H1 (cell line): ENCODE results near the gene SVOPL. TPM values are rescaled to one million over a fixed set of nuclear protein-coding genes. Genes with fewer than 3 reads are reported as not detected.

Experiments used
- CTCF ChIA-PET: fragments of 300-600 bp; sonication (Branson Sonifier 250); formaldehyde crosslinking; loops from one replicate; lab custom pipeline; 2021; ENCODE audit not compliant: partially characterized antibody; lab: Charles Lee
- POLR2A ChIA-PET: fragments of 300-600 bp; sonication (Branson Sonifier 250); formaldehyde crosslinking; loops from one replicate; lab custom pipeline; 2021; ENCODE audit warnings: inconsistent platforms; ENCODE audit not compliant: partially characterized antibody; lab: Charles Lee
- DNase-seq, 2 experiments: peaks; one replicate each; pipeline versions ENCODE4 v3.0.0 to v3.0.0-alpha.2; 2010 to 2022; ENCODE audit warnings: low spot score in 2 of 2, low read depth in 1 of 2, mixed read lengths in 1 of 2
- FAIRE-seq: peaks from 2 replicates; lab custom pipeline; 2011; peaks lifted over from hg19 to GRCh38; lab: Jason Lieb, UNC
- H2AFZ ChIP-seq: 2 replicates; pipeline ENCODE4 v1.8.1; 2012; ENCODE audit warnings: low read length, inconsistent platforms
- H2AK5ac ChIP-seq: 2 replicates; pipeline ENCODE4 v1.6.1; 2013; ENCODE audit warnings: low read depth, low read length
- H2BK120ac ChIP-seq: replicated peaks from 2 replicates; pipeline ENCODE3; 2013; ENCODE audit warnings: low read depth, low read length, inconsistent platforms
- H2BK12ac ChIP-seq: 2 replicates; pipeline ENCODE4 v1.6.1; 2013; ENCODE audit warnings: low read depth, low read length
- H2BK15ac ChIP-seq: 2 replicates; pipeline ENCODE4 v1.6.1; 2013; ENCODE audit warnings: low read length
- H2BK20ac ChIP-seq: 2 replicates; pipeline ENCODE4 v1.6.1; 2013; ENCODE audit warnings: low read length
- H2BK5ac ChIP-seq: 2 replicates; pipeline ENCODE4 v1.6.1; 2013; ENCODE audit warnings: low read depth, low read length
- H3K14ac ChIP-seq: 2 replicates; pipeline ENCODE4 v1.6.1; 2013; ENCODE audit warnings: inconsistent platforms; ENCODE audit not compliant: insufficient read length
- H3K18ac ChIP-seq: 2 replicates; pipeline ENCODE4 v1.6.1; 2013; ENCODE audit warnings: low read length; ENCODE audit errors: extremely low read depth
- H3K23ac ChIP-seq: 2 replicates; pipeline ENCODE4 v1.6.1; 2013; ENCODE audit warnings: inconsistent platforms; ENCODE audit not compliant: insufficient read length
- H3K23me2 ChIP-seq: 2 replicates; pipeline ENCODE4 v1.6.1; 2013; ENCODE audit warnings: low read depth, low read length
- H3K27ac ChIP-seq: 2 replicates; pipeline ENCODE4 v1.6.1; 2011; ENCODE audit warnings: low read depth, low read length, inconsistent platforms
- H3K27me3 ChIP-seq, 4 experiments: replicated peaks in 1 of 4; 1 replicate in 1 of 4; 2 replicates in 3 of 4; pipeline versions ENCODE4 v1.6.1 to v1.8.1; 2011 to 2013; ENCODE audit warnings: low read length in 3 of 4, mild to moderate bottlenecking in 3 of 4, inconsistent platforms in 2 of 4, mixed read lengths in 2 of 4, moderate library complexity in 1 of 4; ENCODE audit not compliant: control insufficient read depth in 3 of 4, insufficient read depth in 3 of 4; ENCODE audit errors: extremely low read depth in 1 of 4
- H3K36me3 ChIP-seq, 4 experiments: 2 replicates each; pipeline versions ENCODE4 v1.6.1 to v1.8.1; 2011 to 2013; ENCODE audit warnings: mild to moderate bottlenecking in 4 of 4, low read length in 3 of 4, moderate library complexity in 2 of 4, control low read depth in 1 of 4, inconsistent platforms in 1 of 4; ENCODE audit not compliant: insufficient read depth in 4 of 4, control insufficient read depth in 2 of 4
- H3K4ac ChIP-seq: replicated peaks from 2 replicates; pipeline ENCODE3; 2013; ENCODE audit warnings: low read length, low read depth, mixed read lengths, inconsistent platforms; ENCODE audit not compliant: insufficient read length
- H3K4me1 ChIP-seq, 4 experiments: replicated peaks in 1 of 4; 1 replicate in 1 of 4; 2 replicates in 3 of 4; pipeline versions ENCODE4 v1.6.1 to v1.8.1; 2011 to 2013; ENCODE audit warnings: low read length in 3 of 4, inconsistent platforms in 2 of 4, mixed read lengths in 1 of 4; ENCODE audit not compliant: insufficient read depth in 4 of 4, control insufficient read depth in 3 of 4
- H3K4me2 ChIP-seq, 2 experiments: 2 replicates each; pipeline versions ENCODE4 v1.6.1 to v1.8.1; 2011 to 2013; ENCODE audit warnings: low read depth in 2 of 2, low read length in 2 of 2, control low read depth in 1 of 2, inconsistent platforms in 1 of 2, mild to moderate bottlenecking in 1 of 2; ENCODE audit not compliant: insufficient read depth in 1 of 2
- H3K4me3 ChIP-seq, 4 experiments: fragments of 200-600, 300-600 bp in 1 of 4; sonication (generic), shearing (Covaris generic), sonication (Bioruptor Twin) in 1 of 4; 2 replicates each; pipeline versions ENCODE4 v1.5.1 to v1.8.1; 2011 to 2016; ENCODE audit warnings: low read length in 4 of 4, low read depth in 3 of 4, control low read depth in 2 of 4, inconsistent platforms in 2 of 4, mild to moderate bottlenecking in 2 of 4, mixed read lengths in 1 of 4, moderate library complexity in 1 of 4; ENCODE audit not compliant: insufficient read depth in 2 of 4; ENCODE audit errors: extremely low read depth in 1 of 4
- H3K56ac ChIP-seq: replicated peaks from 2 replicates; pipeline ENCODE3; 2013; ENCODE audit warnings: low read depth, mild to moderate bottlenecking, mixed read lengths, low read length, inconsistent platforms; ENCODE audit not compliant: insufficient read length
- H3K79me1 ChIP-seq: 2 replicates; pipeline ENCODE4 v1.6.1; 2013; ENCODE audit warnings: low read depth, low read length, control low read depth
- H3K79me2 ChIP-seq, 2 experiments: 2 replicates each; pipeline versions ENCODE4 v1.6.1 to v1.8.1; 2012 to 2013; ENCODE audit warnings: low read length in 2 of 2, mild to moderate bottlenecking in 2 of 2, inconsistent platforms in 1 of 2; ENCODE audit not compliant: insufficient read depth in 2 of 2, control insufficient read depth in 1 of 2
- H3K9ac ChIP-seq, 4 experiments: replicated peaks in 1 of 4; 1 replicate in 1 of 4; 2 replicates in 3 of 4; pipeline versions ENCODE4 v1.6.1 to v1.8.1; 2011 to 2013; ENCODE audit warnings: low read depth in 3 of 4, low read length in 3 of 4, control low read depth in 2 of 4, mild to moderate bottlenecking in 2 of 4, moderate library complexity in 2 of 4, inconsistent platforms in 1 of 4; ENCODE audit errors: extremely low read depth in 1 of 4
- H3K9me3 ChIP-seq, 2 experiments: 2 replicates each; pipeline versions ENCODE4 v1.6.1 to v1.8.1; 2012 to 2013; ENCODE audit warnings: mild to moderate bottlenecking in 2 of 2, moderate library complexity in 2 of 2, control low read depth in 1 of 2, inconsistent platforms in 1 of 2, low read depth in 1 of 2, low read length in 1 of 2, mixed read lengths in 1 of 2; ENCODE audit not compliant: insufficient read depth in 2 of 2
- H4K20me1 ChIP-seq, 2 experiments: replicated peaks in 1 of 2; 2 replicates each; pipeline versions ENCODE3 to v1.8.1; 2011 to 2013; ENCODE audit warnings: inconsistent platforms in 2 of 2, low read length in 2 of 2, mild to moderate bottlenecking in 1 of 2; ENCODE audit not compliant: insufficient read depth in 2 of 2, control insufficient read depth in 1 of 2
- H4K5ac ChIP-seq: 2 replicates; pipeline ENCODE4 v1.6.1; 2013; ENCODE audit warnings: low read length, low read depth, mixed read lengths, inconsistent platforms; ENCODE audit not compliant: insufficient read length
- H4K8ac ChIP-seq: 2 replicates; pipeline ENCODE4 v1.8.0; 2013; ENCODE audit warnings: mild to moderate bottlenecking, moderate library complexity, low read length, inconsistent platforms; ENCODE audit not compliant: insufficient read depth; ENCODE audit errors: extremely low read depth
- H4K91ac ChIP-seq: replicated peaks from 2 replicates; pipeline ENCODE3; 2013; ENCODE audit warnings: low read length, mixed read lengths, inconsistent platforms; ENCODE audit not compliant: insufficient read length
- ATF3 ChIP-seq: IDR thresholded peaks from 2 replicates; pipeline ENCODE4 v1.6.1; 2011; ENCODE audit warnings: low read depth, mild to moderate bottlenecking, low read length; ENCODE audit not compliant: insufficient read depth
- CBX5 ChIP-seq: fragments of 300-800, 300-1000 bp; sonication (generic); IDR thresholded peaks from 2 replicates; pipeline ENCODE4 v1.7.1; 2016; ENCODE audit warnings: antibody characterized with exemption, low read length, low read depth
- HDAC2 ChIP-seq, 2 experiments: fragments of 300-600 bp in 1 of 2; sonication (generic) in 1 of 2; IDR thresholded peaks; 2 replicates each; pipeline ENCODE4 v1.6.1; 2011 to 2012; ENCODE audit warnings: low read depth in 2 of 2, low read length in 2 of 2, mild to moderate bottlenecking in 2 of 2, moderate library complexity in 2 of 2, borderline replicate concordance in 1 of 2, inconsistent platforms in 1 of 2
- MAFK ChIP-seq: IDR thresholded peaks from 2 replicates; pipeline ENCODE4 v1.6.1; 2012; ENCODE audit warnings: low read depth, mild to moderate bottlenecking, improper control_type of control experiment, low read length
- POLR2A ChIP-seq, 2 experiments: IDR thresholded peaks; 1 replicate in 1 of 2; 2 replicates in 1 of 2; pipeline ENCODE4 v1.6.1; 2011; ENCODE audit warnings: low read depth in 2 of 2, low read length in 2 of 2, mild to moderate bottlenecking in 2 of 2; ENCODE audit errors: control extremely low read depth in 1 of 2
- POLR2AphosphoS5 ChIP-seq: IDR thresholded peaks from 2 replicates; pipeline ENCODE4 v1.6.1; 2011; ENCODE audit warnings: low read depth, low read length
- POU5F1 ChIP-seq: IDR thresholded peaks from 2 replicates; pipeline ENCODE4 v1.6.1; 2011; ENCODE audit warnings: low read depth, mild to moderate bottlenecking, low read length, moderate library complexity
- RAD21 ChIP-seq, 2 experiments: IDR thresholded peaks in 1 of 2; conservative IDR thresholded peaks in 1 of 2; 2 replicates each; pipeline ENCODE4 v1.6.1; 2011; ENCODE audit warnings: low read depth in 2 of 2, low read length in 2 of 2, improper control_type of control experiment in 1 of 2, inconsistent platforms in 1 of 2, mild to moderate bottlenecking in 1 of 2, moderate library complexity in 1 of 2
- RFX5 ChIP-seq: IDR thresholded peaks from 2 replicates; pipeline ENCODE4 v1.6.1; 2011; ENCODE audit warnings: low read depth, low read length, improper control_type of control experiment, borderline replicate concordance
- SIN3A ChIP-seq, 2 experiments: IDR thresholded peaks in 1 of 2; conservative IDR thresholded peaks in 1 of 2; 2 replicates each; pipeline ENCODE4 v1.6.1; 2011 to 2012; ENCODE audit warnings: low read length in 2 of 2, improper control_type of control experiment in 1 of 2, low read depth in 1 of 2, mild to moderate bottlenecking in 1 of 2
- SIX5 ChIP-seq: IDR thresholded peaks from 2 replicates; pipeline ENCODE4 v1.6.1; 2011; ENCODE audit warnings: mild to moderate bottlenecking, low read depth, low read length
- TAF7 ChIP-seq: optimal IDR thresholded peaks from 2 replicates; pipeline ENCODE3; 2011; ENCODE audit warnings: low read depth, mild to moderate bottlenecking, inconsistent platforms, low read length, moderate library complexity, borderline replicate concordance
- TEAD4 ChIP-seq: IDR thresholded peaks from 2 replicates; pipeline ENCODE4 v1.6.1; 2012; ENCODE audit warnings: low read depth, low read length, inconsistent platforms, mixed read lengths
- WGBS, 2 experiments: shearing (Covaris generic) in 1 of 2; methylation state at CpG; one replicate each; pipeline versions ENCODE4 v1.1.6 to v1.1.7; 2013 to 2015; ENCODE audit warnings: low lambda C conversion rate in 2 of 2, mixed read lengths in 2 of 2, inconsistent platforms in 1 of 2, low coverage in 1 of 2, missing lambda C conversion rate in 1 of 2; ENCODE audit not compliant: insufficient replicate concordance in 2 of 2, insufficient coverage in 1 of 2, insufficient read length in 1 of 2; ENCODE audit errors: extremely low coverage in 1 of 2, missing lambda C conversion rate in 1 of 2; 5-methylcytosine and 5-hydroxymethylcytosine counted together
- polyA plus RNA-seq, 7 experiments: library from polyadenylated mRNA; depleted of rRNA in 3 of 7; stranded (reverse) in 5 of 7; unstranded in 2 of 7; fragments of >200 nt in 5 of 7; fragments of 200-250 nt in 2 of 7; gene quantifications; 1 replicate in 5 of 7; 2 replicates in 1 of 7; 4 replicates in 1 of 7; pipeline versions ENCODE4 v1.2.1 to v1.2.3, GENCODE V29; 2011 to 2013; ENCODE audit warnings: missing spikeins in 2 of 7, mixed read lengths in 2 of 7
- total RNA-seq: library from RNA; stranded (reverse); fragmentation: NEBNext Ultra II Directional; extraction: Animal tissue kit (Norgen Biotek cat#: 25700); gene quantifications from 2 replicates; pipeline ENCODE4 v1.2.1, GENCODE V29; 2021

SVOPL gene
- total and polyA plus RNA-seq, 2 of the 8 experiments (the other 6 are each of a cell fraction or from before 2014, with no cell fraction given): 1.1 to 1.4 TPM

- DNase-seq: no peak
- Histone ChIP-seq H2BK120ac (peak overlapping the region; percentile 13), H3K14ac (no peak overlapping the region), H2BK15ac (no peak overlapping the region; the same call in 1 of the 2 replicates), H3K79me2 (no peaks in the 10 kb centered on the region), H2AFZ (no peak overlapping the region), H4K91ac (peak overlapping the region; percentile 41), H4K8ac (no peak overlapping the region), H3K27ac (no peak overlapping the region), H3K9me3 (peaks cover 0 to 4% of the 10 kb centered on the region in 2 experiments; a peak in 1 of 4 replicates), H3K23me2 (no peaks in the 10 kb centered on the region; the same call in 1 of the 2 replicates), H3K56ac (no peak overlapping the region), H2BK20ac (no peak overlapping the region), H3K4me2 (peak overlapping the region; percentile 19 to 60; a peak in 1 of 4 replicates), H3K9ac (no peak overlapping the region), H3K23ac (no peak overlapping the region), H3K36me3 (no peaks in the 10 kb centered on the region), H4K5ac (no peak overlapping the region), H3K4me1 (peaks cover 5 to 33% (median 18%) of the 10 kb centered on the region in 4 experiments), H3K79me1 (no peaks in the 10 kb centered on the region), H2BK5ac (no peak overlapping the region), H3K18ac (no peak overlapping the region), H3K4me3 (no peak overlapping the region), H4K20me1 (no peaks in the 10 kb centered on the region), H2BK12ac (no peak overlapping the region; the same call in 1 of the 2 replicates), H2AK5ac (no peak overlapping the region), H3K27me3 (no peaks in the 10 kb centered on the region; a peak in 2 of 7 replicates), H3K4ac (no peak overlapping the region)
- WGBS, 2 experiments: 89% methylated on average over 6 of the region's 6 CpGs; no CpG with 5 or more reads in 1 of the 2 experiments
- ChIA-PET CTCF (interaction anchor here (0.6 to 1.5 kb wide), 2 partner anchors 15 to 23 kb away, joined by 3 to 4 read pairs; no protein-coding TSS in a partner anchor), POLR2A (interaction anchor here (1.0 kb wide), 1 partner anchor 13 kb away, joined by 3 read pairs; no protein-coding TSS in a partner anchor)
- no peak for FAIRE-seq
- no peak for TF ChIP-seq HDAC2 (IDR thresholded peaks at IDR 0.05; ENCODE audit: borderline replicate concordance in 1 of 2, low read depth in 2 of 2, low read length in 2 of 2)
- TF ChIP-seq ATF3: no peak
- TF ChIP-seq RFX5: no peak
- TF ChIP-seq POLR2A (IDR thresholded peaks at IDR 0.05; ENCODE audit: control extremely low read depth in 1 of 2, low read depth in 2 of 2, low read length in 2 of 2): no peak
- no peak for TF ChIP-seq RAD21 (IDR thresholded peaks at IDR 0.05 in 1 of 2, conservative IDR thresholded peaks at IDR 0.05 in 1 of 2; ENCODE audit: low read depth in 2 of 2, low read length in 2 of 2)
- no peak for TF ChIP-seq TAF7
- no peak for TF ChIP-seq CBX5
- TF ChIP-seq SIX5: no peak
- TF ChIP-seq SIN3A (conservative IDR thresholded peaks at IDR 0.05 in 1 of 2, IDR thresholded peaks at IDR 0.05 in 1 of 2; ENCODE audit: low read depth in 1 of 2, low read length in 2 of 2): no peak
- no peak for TF ChIP-seq POLR2AphosphoS5
- TF ChIP-seq TEAD4: no peak
- no peak for TF ChIP-seq POU5F1
- no peak for TF ChIP-seq MAFK
Observed at GRCh38 chr7:138662991-138663320, 38.2 kb downstream of the SVOPL start.
